Activated CD4-positive, CD25-positive, alpha-beta regulatory T cell treated with anti-CD3 and anti-CD28 coated beads, Interleukin-2, amount 50 U/mL, for 16 hours (primary cell): Measurements from ENCODE around the gene STK26.
"Not testable (repeated sequence)": the region's sequence is repeated elsewhere in the genome, so short reads cannot be mapped to it uniquely, and the experiment has no call there.

Experiments used
- DNase-seq: peaks from one replicate; pipeline ENCODE4 v3.0.0-alpha.2; 2020; ENCODE audit warnings: low read depth, low spot score

STK26 gene

GRCh38 chrX:132022967-132023895 lies at the start of gene STK26:
STK26 (plus strand) TSS chrX:132023302; CDS start chrX:132023618, 316 bp downstream.
- peak; percentile 32 for DNase-seq

DNA sequence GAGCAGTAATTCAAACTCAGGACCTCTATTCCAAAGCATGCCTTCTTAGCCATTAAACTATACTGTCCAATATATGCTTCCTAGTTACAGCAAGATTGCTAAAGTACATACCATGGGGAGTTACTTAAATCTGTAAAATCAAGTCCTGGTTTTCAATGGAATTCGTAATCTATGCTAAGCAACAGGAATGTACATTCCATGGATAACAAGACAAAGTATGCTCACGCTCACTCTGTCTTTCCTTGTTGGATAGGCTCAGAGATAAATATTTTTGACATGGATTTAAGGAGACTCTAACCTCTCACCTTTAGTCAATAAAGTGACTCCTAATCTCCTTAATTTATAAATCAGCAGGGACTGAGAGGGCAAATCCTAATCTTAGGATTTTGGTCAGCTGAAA lies 47.3 kb upstream of the STK26 start:
- DNase-seq = no peak

GRCh38 chrX:131977619-131978018 lies 45.5 kb upstream of the STK26 start:
- DNase-seq = no peak

GRCh38 chrX:131979116-131979515 lies 44.0 kb upstream of the STK26 start:
- DNase-seq = no peak

- no peak for DNase-seq
Observed at GRCh38 chrX:131985526-131986049, 37.5 kb upstream of the STK26 start.

DNA sequence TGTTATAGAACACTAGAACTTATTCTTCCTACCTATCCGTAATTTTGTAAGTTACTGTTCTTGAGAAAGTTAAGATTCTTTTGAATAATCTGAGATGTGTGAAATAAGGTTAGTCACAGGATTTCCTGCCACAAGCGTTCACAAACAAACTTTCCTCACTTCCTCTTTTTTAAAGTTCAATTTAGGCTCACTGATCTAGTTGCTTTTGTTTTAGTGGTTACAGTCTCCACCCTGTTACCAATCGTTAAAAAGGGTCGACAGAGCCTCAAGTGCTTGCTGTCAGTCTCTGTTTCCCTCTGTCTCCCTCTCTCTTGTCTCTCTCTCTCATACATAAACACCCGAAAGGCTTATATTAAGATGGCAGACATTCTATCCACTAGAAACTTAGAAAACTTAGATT lies 35.9 kb upstream of the STK26 start:
- DNase-seq = no peak

DNA sequence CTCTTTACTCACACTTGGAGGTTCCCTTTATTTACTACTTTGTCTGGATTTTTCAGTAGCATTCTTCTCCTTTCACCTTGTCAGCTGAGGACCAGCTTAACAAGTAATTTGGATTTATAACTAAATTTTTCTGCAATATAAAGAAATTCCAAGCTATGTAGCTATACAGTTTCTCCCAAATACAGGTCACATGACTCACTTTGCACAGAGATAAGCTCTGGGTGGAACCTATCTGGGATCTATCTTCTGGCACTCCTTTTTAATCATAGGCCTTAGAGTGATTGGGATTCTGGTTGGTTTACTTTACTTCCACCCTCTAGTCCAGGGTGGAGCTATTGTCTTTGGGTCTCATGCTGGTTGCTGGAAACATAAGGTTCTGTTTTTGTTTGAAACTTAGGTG lies 34.9 kb upstream of the STK26 start:
- DNase-seq = no peak

- DNase-seq = no peak
Observed at GRCh38 chrX:132001127-132001526, 22.0 kb upstream of the STK26 start.

DNA sequence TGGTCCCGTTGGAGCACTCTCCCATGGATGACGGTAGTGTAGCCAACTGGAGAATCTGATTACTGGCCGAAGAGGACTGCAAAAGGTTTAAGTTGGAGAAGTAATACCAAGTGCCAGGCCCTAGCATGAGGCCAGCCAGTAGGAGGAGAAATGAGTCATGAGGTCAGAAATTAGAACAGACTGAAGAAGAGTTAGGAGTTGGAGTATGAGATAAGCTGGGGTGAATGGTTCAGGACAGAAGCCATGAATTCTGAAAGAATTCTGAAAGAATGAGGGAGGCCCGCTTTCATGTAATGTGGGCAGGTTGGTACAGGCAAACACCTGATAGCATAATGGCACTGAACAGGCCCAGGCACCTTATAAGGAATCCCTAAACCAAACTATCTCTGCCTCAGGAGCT lies 18.4 kb upstream of the STK26 start:
- DNase-seq = no peak

DNA sequence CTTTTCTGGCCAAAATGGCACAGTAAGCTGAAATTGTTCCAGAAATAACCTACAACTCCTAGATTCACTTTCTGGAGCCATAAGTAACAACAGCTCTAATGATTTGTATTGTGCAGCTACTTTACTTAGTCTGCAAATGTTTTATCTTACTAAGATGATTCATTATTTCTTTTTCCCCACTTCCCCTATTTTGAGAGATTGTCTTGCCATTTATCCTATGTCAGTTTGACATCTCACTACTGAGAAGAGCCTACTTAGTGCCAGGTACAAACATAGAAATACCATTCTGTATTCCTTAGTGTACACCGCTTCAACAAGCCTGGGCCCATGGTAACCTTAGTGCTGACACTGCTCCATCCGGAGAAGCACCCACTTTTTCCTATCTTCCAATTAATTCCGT lies 13.8 kb upstream of the STK26 start:
- no peak for DNase-seq

DNA sequence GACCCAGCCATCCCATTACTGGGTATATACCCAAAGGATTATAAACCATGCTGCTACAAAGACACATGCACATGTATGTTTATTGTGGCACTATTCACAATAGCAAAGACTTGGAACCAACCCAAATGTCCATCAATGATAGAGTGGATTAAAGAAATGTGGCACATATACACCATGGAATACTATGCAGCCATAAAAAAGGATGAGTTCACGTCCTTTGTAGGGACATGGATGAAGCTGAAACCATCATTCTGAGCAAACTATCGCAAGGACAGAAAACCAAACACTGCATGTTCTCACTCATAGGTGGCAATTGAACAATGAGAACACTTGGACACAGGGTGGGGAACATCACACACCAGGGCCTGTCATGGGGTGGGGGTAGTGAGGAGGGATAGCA lies 12.9 kb upstream of the STK26 start:
- not testable (repeated sequence) for DNase-seq

GRCh38 chrX:132015875-132016274 lies 7.2 kb upstream of the STK26 start:
- DNase-seq = no peak

DNA sequence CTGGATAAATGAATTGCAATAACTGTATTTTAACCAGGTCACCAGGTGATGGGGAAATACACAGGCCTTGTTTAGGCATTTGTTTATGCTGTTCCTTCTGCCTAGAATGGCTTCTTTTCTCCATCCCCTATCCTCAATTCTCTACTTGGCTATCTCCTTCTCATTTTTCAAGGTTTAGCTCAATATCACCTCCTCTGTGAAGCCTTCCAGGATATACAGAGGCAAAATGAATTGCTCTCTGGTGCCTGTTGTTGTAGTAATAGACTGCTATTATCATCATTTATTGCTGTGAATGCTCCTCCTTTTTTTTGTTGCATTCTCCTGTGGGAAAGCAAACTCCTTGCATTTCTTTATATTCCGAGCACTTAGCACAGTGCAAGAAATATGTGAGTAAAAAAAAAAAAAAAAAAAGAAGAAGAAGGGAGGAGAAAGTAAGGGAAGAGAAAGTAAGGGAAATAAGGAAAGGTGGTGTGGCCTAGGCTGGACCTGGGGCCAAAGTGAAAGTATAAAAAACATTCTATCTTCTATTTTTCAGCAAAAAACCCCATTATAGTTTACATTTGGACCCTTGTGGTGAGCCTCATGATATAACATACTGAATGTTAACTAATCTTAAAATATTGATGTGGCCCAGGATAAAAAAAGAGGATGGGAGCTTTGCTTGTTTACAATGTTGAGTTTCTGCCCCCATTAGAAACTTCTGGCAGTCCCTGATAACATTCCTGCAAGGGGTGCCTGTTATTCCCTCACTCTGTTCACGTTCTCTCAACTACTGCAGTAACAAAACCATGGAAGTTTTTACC lies 6.3 kb upstream of the STK26 start:
- no peak for DNase-seq

- DNase-seq = no peak
Observed at GRCh38 chrX:132017431-132018185, 5.5 kb upstream of the STK26 start.

GRCh38 chrX:132022198-132022966 lies 720 bp upstream of the STK26 start:
- DNase-seq = no peak

DNA sequence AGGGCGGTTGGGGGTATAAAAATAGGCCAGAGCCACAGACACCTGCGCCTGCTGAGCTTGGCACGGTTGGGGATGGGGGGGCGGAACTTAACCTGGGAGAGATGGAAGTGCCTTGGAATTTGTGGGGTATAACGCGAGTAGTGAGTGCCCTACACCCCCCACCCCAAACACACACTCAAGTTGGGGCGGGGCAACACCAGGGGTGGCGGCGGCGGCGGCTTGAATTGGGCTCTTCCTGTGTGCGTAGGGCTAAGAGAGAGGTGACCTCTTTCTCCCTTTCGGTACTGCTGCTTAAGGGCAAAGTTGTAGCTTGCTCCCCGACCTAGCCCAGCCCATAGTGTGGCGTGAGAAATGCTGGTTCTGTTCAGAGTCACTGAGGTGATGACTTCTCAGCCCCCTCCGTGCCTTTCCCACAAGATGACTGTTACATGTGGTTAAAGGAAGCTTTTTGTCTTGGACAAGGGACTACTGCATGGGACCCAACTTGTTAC lies 839 bp downstream of the STK26 start:
- DNase-seq = peak; percentile 2

DNA sequence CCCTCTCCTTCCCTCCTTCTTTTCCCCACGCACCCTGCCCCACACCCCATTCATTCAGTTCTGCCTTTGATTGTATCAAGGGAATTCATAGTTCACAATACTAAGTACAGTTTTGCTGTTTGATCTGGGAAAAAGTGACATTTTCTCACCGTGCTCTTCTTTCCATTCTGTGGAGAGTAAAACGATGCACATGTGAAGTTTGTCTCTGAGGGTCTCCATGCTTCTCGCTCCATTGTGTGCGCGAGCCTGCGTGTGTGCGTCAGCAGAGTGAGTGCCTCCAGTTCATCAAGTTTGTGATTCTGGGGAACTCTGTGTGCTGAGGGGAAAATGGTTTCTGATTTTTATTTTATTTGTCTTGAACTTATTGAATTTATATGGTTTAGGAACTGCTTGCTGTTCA lies 1.9 kb downstream of the STK26 start:
- no peak for DNase-seq

DNA sequence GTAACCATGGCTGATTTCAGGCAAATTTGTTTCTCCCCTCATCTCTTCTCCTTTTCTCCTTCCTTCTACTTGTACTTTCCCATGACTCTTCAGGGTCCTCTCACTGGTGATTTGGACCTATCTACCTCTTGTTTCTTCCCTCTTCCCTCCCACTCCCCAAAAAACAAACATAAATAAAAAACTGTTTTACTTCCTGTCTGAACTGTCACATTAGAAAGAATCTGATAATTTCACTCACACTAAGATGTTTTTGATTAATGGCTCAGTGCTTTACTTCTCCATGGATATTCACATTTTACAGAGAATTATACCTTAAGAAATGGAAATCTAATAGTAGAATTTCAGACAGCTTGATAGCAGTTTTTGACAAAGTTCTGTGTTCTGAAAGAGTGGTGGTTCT lies 7.2 kb downstream of the STK26 start:
- no peak for DNase-seq

DNA sequence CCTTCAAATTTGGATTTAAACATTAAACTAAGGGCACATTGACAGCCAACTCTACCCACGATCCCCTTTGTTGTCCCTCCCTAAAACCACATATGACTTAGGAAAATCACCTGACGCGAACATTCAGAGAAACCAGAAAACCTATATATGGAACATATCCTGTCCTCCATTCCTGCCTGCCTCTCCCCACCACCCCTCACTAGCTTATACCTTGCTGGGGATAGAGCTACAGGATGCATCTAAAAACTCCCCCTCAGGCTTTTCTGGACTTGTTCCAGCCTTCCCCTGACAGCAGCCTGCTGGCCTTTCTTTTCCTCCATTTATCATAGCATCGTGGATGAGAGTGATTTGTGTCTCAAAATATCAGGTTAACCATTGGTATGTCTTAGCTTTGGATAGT lies 8.8 kb downstream of the STK26 start:
- no peak for DNase-seq

- no peak for DNase-seq
Observed at GRCh38 chrX:132033166-132033565, 10.1 kb downstream of the STK26 start.

DNA sequence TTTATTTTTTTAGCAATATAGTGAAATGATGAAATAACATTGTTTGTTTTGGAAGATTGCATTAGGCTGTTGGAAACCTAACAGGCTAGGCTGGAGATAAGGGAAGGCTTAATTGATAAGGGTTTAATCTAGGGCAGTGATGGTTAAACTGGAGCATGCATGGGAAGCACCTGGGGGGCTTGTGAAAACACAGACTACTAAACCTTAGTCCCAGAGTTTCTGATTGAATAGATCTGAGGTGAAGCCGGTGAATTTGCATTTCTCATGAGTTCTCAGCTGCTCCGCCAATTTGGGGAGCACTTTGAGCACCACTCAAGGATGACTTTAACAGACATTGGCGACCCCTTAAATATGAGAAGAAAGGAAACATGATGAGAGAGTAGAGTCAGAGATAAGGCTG lies 11.5 kb downstream of the STK26 start:
- no peak for DNase-seq
